CD4-positive, alpha-beta T cell treated with Interleukin-21 for 1 hour (primary cell): Measurements from ENCODE around the gene GAL.

Source experiments
- DNase-seq: peaks from one replicate; pipeline ENCODE4 v3.0.0-alpha.2; 2020

The GAL gene

DNA sequence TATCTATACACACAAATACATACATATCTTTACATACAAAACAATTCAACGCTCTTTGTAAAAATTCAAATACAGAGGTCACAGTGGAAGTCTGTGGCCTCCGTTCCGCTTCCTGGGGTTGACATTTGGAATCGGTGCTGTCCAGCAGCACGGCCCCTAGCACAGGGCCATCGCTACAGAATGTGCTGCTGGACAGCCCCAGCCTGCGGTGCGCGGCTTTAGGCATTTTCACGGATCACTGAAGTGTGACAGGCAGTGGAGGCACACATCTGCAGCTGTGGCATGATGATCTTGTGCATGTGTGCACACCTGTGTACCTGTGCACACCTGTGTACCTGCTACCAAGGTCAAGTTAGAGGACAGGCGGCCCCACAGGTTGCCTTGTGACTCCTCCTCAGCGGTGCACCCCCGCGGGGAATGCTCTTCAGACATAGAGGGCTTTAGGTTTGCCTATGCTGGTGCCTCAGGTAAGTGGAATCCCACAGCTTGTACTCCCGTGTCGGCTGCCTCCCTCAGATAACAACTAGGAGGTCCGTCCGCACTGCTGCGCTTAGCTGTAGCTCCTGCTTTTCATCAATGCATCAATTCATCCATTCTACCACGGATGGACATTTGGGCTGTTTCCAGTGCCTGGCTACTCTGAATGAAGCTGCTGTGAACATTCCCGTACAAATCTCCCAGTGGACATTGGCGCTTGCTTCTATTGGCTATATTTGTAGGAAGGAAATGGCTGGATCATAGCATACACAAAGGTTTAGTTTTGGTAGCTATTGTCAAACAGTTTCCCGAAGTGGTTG is 29.9 kb downstream of the GAL start:
- no peak for DNase-seq

DNA sequence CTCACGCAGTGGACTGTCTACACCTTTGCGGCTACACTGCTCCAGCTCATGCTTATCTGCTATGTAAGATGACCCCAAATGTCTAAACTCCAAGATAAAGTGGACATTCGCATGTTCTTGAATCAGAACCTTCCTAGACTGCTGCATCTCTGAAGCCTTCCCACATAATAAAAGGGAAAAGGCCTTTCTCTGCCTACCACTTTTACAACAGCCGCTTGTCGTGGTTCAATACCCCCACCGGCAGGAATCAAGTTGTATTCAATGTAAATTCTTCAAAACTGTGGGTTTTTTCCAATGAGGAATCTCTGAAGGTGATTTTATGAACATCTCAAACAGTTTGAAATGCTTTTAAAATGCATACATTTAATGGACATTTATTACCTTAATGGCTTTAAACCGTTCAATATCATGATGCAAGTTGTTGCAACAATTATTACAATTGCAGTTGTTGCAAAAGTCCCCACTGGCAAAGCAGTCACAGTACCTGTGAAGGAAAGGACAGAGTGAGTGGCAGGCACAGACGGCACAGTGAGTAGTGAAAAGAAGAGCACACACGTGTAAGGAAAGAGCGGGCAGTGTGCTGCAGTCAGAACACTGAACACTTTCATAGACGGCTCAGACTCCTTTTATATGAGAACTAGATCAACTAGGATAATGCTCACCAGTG is 31.2 kb downstream of the GAL start:
- DNase-seq = no peak

DNA sequence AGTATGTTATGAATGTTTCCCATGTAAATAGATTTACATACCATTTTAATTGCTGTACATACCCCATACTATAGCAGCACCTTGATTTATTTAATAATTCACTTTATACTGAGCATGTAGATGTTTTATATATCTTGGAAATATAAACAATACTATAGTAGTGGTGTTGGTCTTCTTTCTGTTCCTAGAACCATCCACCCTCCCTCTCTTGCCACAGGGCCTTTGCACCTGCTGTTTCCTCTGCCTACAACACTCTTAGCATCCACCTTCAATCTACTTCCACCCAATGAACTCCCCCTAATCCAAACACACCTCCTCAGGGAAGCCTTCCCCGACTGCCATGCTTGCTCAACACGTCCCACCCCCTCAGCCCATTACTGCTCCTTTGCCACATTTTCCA is 36.7 kb downstream of the GAL start:
- DNase-seq = no peak

DNA sequence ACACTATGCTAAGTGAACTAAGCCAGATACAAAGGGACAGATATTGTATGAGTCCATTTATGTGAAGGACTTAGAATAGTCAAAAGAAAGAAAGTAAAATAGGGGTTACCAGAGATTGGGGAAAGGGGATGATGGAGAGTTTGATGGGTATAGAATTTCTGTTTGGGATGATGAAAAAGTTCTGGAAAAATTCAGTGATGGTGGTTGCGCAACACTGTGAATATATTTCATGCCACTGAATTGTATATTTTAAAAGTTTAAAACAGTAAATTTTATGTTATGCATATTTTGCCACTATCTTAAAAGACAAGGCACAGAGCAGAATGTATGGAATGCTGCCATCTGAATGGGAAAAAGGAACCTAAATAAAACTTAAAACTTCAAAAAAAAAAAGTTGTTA is 37.8 kb downstream of the GAL start:
- DNase-seq = no peak

DNA sequence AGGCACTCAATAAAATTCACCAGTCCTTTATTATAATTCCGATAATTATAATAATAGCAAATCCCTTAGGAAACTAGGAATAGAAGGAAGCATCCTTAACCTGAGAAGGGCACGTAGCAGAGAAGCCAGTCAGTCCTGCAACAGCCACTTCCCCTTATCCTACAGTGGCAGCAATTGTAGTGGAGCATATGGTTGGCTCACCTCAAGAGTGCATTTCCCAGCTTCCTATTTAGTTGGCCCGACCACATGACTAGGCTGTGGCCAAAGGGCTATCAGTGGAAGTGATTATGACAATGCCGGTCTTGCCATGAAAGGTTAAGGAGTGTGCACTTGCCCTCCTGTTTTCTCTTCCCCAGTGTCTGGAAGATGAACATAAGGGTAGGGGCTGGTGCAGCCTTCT is 39.9 kb downstream of the GAL start:
- no peak for DNase-seq

DNA sequence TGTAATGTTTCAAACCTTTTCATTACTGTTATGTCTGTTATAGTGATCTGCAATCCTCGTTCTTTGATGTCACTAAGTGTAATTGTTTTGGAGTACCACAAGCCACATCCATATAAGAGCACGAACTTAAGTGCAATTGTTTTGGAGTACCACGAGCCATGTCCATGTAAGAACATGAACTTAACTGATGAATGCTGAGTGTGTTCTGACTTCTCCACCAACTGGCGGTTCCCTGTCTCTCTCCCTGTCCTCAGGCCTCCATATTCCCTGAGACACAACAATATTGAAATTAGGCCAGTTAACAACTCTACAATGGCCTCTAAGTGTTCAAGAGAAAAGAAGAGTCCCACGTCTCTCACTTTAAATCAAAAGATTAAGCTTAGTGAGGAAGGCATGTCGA is 43.4 kb downstream of the GAL start:
- no peak for DNase-seq

DNA sequence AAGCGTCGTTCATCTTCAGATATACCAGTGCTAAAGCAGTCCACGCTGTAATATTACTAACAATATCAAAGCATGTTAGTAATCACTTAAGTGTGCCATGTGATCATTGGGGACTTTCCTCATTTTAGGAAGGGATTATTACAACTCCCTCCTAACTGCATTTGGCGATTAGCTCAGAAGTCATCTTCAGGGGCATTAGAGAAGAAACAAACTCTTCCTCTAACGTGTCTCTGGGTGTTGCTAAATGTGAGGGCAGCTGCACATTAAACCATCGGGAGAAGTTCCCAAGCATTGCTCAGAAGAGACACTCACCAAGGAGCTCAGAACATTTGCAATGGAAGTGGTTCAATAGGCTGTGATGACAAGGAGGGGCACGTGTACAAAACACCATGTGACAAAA is 49.8 kb downstream of the GAL start:
- DNase-seq = no peak

DNA sequence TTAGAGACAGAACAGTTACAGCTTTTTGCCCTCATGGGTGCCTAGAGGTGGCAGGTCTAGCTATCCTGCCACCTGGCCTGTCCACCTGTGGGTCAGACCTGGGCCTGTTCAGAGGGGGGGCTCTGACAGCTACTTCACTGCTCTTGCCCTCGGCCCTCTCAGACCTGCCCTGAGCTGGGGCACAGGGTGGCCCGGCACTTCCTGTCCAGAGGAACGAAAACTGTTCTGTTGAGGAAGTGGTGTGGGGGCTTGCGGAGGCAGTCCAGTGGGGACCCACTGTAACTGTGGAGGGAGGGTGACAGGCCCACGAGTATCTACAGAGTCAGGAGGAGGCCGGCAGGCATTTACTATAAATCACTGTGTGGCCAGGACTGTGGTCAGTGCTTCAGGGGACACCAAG is 50.8 kb downstream of the GAL start:
- DNase-seq = no peak

DNA sequence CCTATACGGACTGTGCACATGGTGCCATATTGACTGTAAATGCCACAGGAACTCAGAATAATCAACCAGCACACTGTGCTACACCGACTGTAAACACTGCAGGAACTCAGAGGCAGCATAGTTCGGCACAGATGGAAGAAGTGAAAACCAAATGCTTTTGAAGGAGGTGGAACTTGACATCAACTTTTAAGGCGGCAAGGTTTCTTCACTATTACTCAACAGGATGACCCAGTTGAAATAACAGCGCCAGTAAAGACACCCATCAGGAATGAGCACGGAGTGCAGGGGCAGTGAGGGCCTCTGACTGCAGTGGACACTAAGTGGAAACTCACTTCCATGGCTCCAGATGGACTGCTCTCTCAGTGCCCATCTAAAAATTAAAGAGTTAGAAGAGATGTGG is 51.3 kb downstream of the GAL start:
- DNase-seq = no peak
